GM19438 (cell line): ENCODE data around the gene ABCA4.

ENCODE experiments used
- ATAC-seq: cut with Tn5 transposase; IDR thresholded peaks from one replicate; pipeline ENCODE4 v1.9.1; 2021; ENCODE audit warnings: low read depth; ENCODE audit not compliant: unreplicated experiment

Gene ABCA4

GRCh38 chr1:94056996-94057395, 64.0 kb downstream of the ABCA4 start:
- ATAC-seq: no peak

GRCh38 chr1:94056171-94056570, 64.8 kb downstream of the ABCA4 start:
- ATAC-seq: no peak

GRCh38 chr1:94055459-94056122, 65.4 kb downstream of the ABCA4 start:
- no peak for ATAC-seq

GRCh38 chr1:94050675-94051074, 70.3 kb downstream of the ABCA4 start:
- no peak for ATAC-seq

GRCh38 chr1:94050254-94050653, 70.7 kb downstream of the ABCA4 start:
- no peak for ATAC-seq

- ATAC-seq: no peak
These were observed 71.2 kb downstream of the ABCA4 start for GRCh38 chr1:94049791-94050190.

GRCh38 chr1:94048413-94049164, 72.4 kb downstream of the ABCA4 start:
- no peak for ATAC-seq

- no peak for ATAC-seq
These were observed 73.0 kb downstream of the ABCA4 start for GRCh38 chr1:94047949-94048348.

- ATAC-seq: no peak
These were observed 75.4 kb downstream of the ABCA4 start for GRCh38 chr1:94045465-94046056.

- no peak for ATAC-seq
These were observed 76.1 kb downstream of the ABCA4 start for GRCh38 chr1:94044891-94045290.

- no peak for ATAC-seq
These were observed 76.6 kb downstream of the ABCA4 start for GRCh38 chr1:94044290-94044790.

- no peak for ATAC-seq
These were observed 77.1 kb downstream of the ABCA4 start for GRCh38 chr1:94043738-94044289.

- no peak for ATAC-seq
These were observed 78.6 kb downstream of the ABCA4 start for GRCh38 chr1:94042388-94042787.

GRCh38 chr1:94039871-94040569, 80.9 kb downstream of the ABCA4 start:
- no peak for ATAC-seq

GRCh38 chr1:94039514-94039870, 81.5 kb downstream of the ABCA4 start:
- no peak for ATAC-seq

- no peak for ATAC-seq
These were observed 82.4 kb downstream of the ABCA4 start for GRCh38 chr1:94038511-94038910.

- ATAC-seq: no peak
These were observed 83.3 kb downstream of the ABCA4 start for GRCh38 chr1:94037392-94038229.

- ATAC-seq: no peak
These were observed 84.2 kb downstream of the ABCA4 start for GRCh38 chr1:94036730-94037129.

- no peak for ATAC-seq
These were observed 87.1 kb downstream of the ABCA4 start for GRCh38 chr1:94033849-94034248.

- no peak for ATAC-seq
These were observed 88.3 kb downstream of the ABCA4 start for GRCh38 chr1:94032637-94033036.
